ENCODE data around the gene ADM.

GRCh38 chr11:10291801-10292638 lies 12.9 kb upstream of the ADM start:
- no peak for TF ChIP-seq CTCF (conservative IDR thresholded peaks at IDR 0.05)
- TF ChIP-seq EZH2 (IDR thresholded peaks at IDR 0.05; ENCODE audit: low read depth), result no peak

Measured in PC-9 (cell line).